ENCODE measurements around the gene C1orf232. TPM values are rescaled to one million over a fixed set of nuclear protein-coding genes. Genes with fewer than 3 reads are reported as not detected.

The C1orf232 gene
- total RNA-seq, 1 donor from 2014 or later = not detected

- H3K36me3 ChIP-seq = no peaks in the 10 kb centered on the region
- no peak overlapping the region for H3K27ac ChIP-seq (replicated peaks)
- intact Hi-C loops (cut with micrococcal nuclease) = no loop called here
Observed at GRCh38 chr1:26180010-26180506, 11.3 kb upstream of the C1orf232 start.

DNA sequence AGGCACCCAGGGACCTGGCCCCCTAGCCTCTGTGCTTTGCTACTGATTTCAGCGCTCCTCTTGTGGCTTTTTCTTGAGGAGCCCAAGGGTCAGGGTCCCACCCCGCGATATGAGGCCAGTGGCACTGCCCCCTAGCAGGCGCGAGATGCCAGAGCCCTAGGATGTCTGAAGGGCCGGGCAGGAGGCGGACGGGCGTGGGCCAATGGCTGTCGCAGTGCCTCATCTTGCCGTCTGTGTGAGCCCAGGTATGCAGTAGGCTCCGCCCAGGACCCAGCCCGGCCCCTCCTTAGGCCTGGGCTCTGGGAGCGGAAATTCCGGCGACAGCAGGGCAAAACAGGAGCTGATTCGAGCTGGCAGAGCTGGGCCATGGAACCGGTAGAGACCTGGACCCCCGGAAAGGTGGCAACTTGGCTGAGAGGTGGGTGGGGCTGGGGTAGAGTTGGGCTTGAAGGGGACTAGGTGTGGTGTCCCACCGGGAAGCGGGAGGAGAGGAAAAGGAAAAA, 8.5 kb upstream of the C1orf232 start, which contains the start of gene CNKSR1:
CNKSR1 (plus strand) TSS at position 310 of the 503 bp plus-strand sequence; CDS start at position 367, 57 bp downstream.
- Histone ChIP-seq H3K36me3 (no peaks in the 10 kb centered on the region), H3K27me3 (ENCODE audit: low read depth) (no peaks in the 10 kb centered on the region), H3K4me3 (no peak within 1 kb of the TSS), H3K4me1 (no peaks in the 10 kb centered on the region), H3K9me3 (replicated peaks) (no peaks in the 10 kb centered on the region), H3K27ac (replicated peaks) (no peak within 1 kb of the TSS)
- intact Hi-C loops (cut with micrococcal nuclease) = no loop called here
- no peak for DNase-seq
- no peak for TF ChIP-seq CTCF (IDR thresholded peaks at IDR 0.05; ENCODE audit: borderline replicate concordance)

More at GRCh38 chr1:26180010-26180506, 11.3 kb upstream of the C1orf232 start:
- no peak for DNase-seq
- no peaks in the 10 kb centered on the region for H3K4me1 ChIP-seq
- no peak for TF ChIP-seq CTCF (IDR thresholded peaks at IDR 0.05; ENCODE audit: borderline replicate concordance)
- no peak overlapping the region for H3K4me3 ChIP-seq
- no peaks in the 10 kb centered on the region for H3K9me3 ChIP-seq (replicated peaks)
- H3K27me3 ChIP-seq (ENCODE audit: low read depth) = no peaks in the 10 kb centered on the region

- no peaks in the 10 kb centered on the region for H3K27me3 ChIP-seq (ENCODE audit: low read depth)
- DNase-seq = no peak
- no peaks in the 10 kb centered on the region for H3K9me3 ChIP-seq (replicated peaks)
- intact Hi-C loops (cut with micrococcal nuclease) = no loop called here
- no peaks in the 10 kb centered on the region for H3K36me3 ChIP-seq
- H3K27ac ChIP-seq (replicated peaks) = no peak overlapping the region
- no peak overlapping the region for H3K4me3 ChIP-seq
- TF ChIP-seq CTCF (IDR thresholded peaks at IDR 0.05; ENCODE audit: borderline replicate concordance) = no peak
- peaks cover 16% of the 10 kb centered on the region for H3K4me1 ChIP-seq
Observed at GRCh38 chr1:26175346-26175745, 6.6 kb upstream of the C1orf232 start.

GRCh38 chr1:26171084-26172072, 2.6 kb upstream of the C1orf232 start, which contains the start of gene ZNF593OS:
ZNF593OS (minus strand) TSS chr1:26171832; CDS start chr1:26171661, 171 bp downstream.
- Histone ChIP-seq H3K36me3 (no peaks in the 10 kb centered on the region), H3K27ac (replicated peaks) (no peak within 1 kb of the TSS), H3K4me1 (peaks cover 33% of the 10 kb centered on the region), H3K4me3 (peak within 1 kb of the TSS; percentile 94), H3K27me3 (ENCODE audit: low read depth) (no peaks in the 10 kb centered on the region), H3K9me3 (replicated peaks) (no peaks in the 10 kb centered on the region)
- DNase-seq = no peak
- intact Hi-C loops (cut with micrococcal nuclease) = no loop called here
- no peak for TF ChIP-seq CTCF (IDR thresholded peaks at IDR 0.05; ENCODE audit: borderline replicate concordance)

DNA sequence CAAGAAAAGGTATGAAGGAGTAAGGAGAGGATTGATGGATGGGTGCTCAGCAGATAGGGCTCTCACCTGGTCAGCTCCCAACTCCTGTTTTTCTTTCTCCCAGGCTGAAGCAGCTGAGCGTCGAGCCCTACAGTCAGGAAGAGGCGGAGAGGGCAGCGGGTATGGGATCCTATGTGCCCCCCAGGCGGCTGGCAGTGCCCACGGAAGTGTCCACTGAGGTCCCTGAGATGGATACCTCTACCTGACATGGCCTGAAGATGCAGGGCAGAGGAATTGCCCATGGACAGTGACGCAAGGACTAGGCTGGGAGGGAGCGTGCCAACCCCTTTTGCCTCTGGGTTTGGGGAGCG, 1.7 kb upstream of the C1orf232 start:
- intact Hi-C loops (cut with micrococcal nuclease) = no loop called here
- H3K27ac ChIP-seq (replicated peaks) = peak overlapping the region; percentile 83
- peaks cover 33% of the 10 kb centered on the region for H3K4me1 ChIP-seq
- no peaks in the 10 kb centered on the region for H3K27me3 ChIP-seq (ENCODE audit: low read depth)
- H3K36me3 ChIP-seq = no peaks in the 10 kb centered on the region
- H3K4me3 ChIP-seq = peak overlapping the region; percentile 94
- H3K9me3 ChIP-seq (replicated peaks) = no peaks in the 10 kb centered on the region
- no peak for TF ChIP-seq CTCF (IDR thresholded peaks at IDR 0.05; ENCODE audit: borderline replicate concordance)
- DNase-seq = no peak
